Measurements from ENCODE around the gene SYT1.

- TF ChIP-seq POLR2A (IDR thresholded peaks at IDR 0.05) = no peak
- TF ChIP-seq, protein P1, sequence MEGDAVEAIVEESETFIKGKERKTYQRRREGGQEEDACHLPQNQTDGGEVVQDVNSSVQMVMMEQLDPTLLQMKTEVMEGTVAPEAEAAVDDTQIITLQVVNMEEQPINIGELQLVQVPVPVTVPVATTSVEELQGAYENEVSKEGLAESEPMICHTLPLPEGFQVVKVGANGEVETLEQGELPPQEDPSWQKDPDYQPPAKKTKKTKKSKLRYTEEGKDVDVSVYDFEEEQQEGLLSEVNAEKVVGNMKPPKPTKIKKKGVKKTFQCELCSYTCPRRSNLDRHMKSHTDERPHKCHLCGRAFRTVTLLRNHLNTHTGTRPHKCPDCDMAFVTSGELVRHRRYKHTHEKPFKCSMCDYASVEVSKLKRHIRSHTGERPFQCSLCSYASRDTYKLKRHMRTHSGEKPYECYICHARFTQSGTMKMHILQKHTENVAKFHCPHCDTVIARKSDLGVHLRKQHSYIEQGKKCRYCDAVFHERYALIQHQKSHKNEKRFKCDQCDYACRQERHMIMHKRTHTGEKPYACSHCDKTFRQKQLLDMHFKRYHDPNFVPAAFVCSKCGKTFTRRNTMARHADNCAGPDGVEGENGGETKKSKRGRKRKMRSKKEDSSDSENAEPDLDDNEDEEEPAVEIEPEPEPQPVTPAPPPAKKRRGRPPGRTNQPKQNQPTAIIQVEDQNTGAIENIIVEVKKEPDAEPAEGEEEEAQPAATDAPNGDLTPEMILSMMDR (IDR thresholded peaks at IDR 0.05 in 8 of 11, conservative IDR thresholded peaks at IDR 0.05 in 3 of 11) = no peak
Measured at GRCh38 chr12:79400481-79400880, 535.9 kb downstream of the SYT1 start.
